Right lobe of liver (tissue), 6 donors: Measurements from ENCODE around the gene DCC. TPM values are rescaled to one million over a fixed set of nuclear protein-coding genes. Genes with fewer than 3 reads are reported as not detected.

Source experiments
- ATAC-seq, 4 donors: fragments of 200-7000 bp; cut with Tn5 transposase; one replicate each; pipeline ENCODE4 v1.9.1; 2020; ENCODE audit warnings: mild to moderate bottlenecking in 4 of 4, moderate library complexity in 4 of 4
- DNase-seq, 3 donors: peaks; one replicate each; pipeline ENCODE4 v3.0.0-alpha.2; 2020
- H3K27ac ChIP-seq, 3 donors: fragments of 200-600 bp; one replicate each; pipeline ENCODE4 v1.8.0; 2022
- H3K27me3 ChIP-seq, 2 donors: fragments of 200-600 bp; one replicate each; pipeline ENCODE4 v1.8.0; 2022
- H3K36me3 ChIP-seq, 4 donors: fragments of 200-600 bp; sonication (generic) in 1 of 4; one replicate each; pipeline versions ENCODE4 v1.5.1 to v1.8.0; 2017 to 2022; ENCODE audit warnings: control low read depth in 1 of 4
- H3K4me1 ChIP-seq, 4 donors: fragments of 200-600 bp; sonication (generic) in 1 of 4; one replicate each; pipeline versions ENCODE4 v1.5.1 to v1.8.0; 2017 to 2022; ENCODE audit warnings: control low read depth in 1 of 4
- H3K4me3 ChIP-seq, 3 donors: fragments of 200-600 bp; one replicate each; pipeline ENCODE4 v1.8.0; 2022
- H3K9me3 ChIP-seq, 4 donors: fragments of 200-600 bp; sonication (generic) in 1 of 4; one replicate each; pipeline versions ENCODE4 v1.5.1 to v1.8.0; 2017 to 2022; ENCODE audit warnings: control low read depth in 1 of 4
- CTCF ChIP-seq, 4 donors: fragments of 200-600 bp in 3 of 4; fragments of 450-650 bp in 1 of 4; IDR thresholded peaks; one replicate each; pipeline versions ENCODE4 v1.5.1 to v1.8.0; 2016 to 2022; ENCODE audit warnings: antibody characterized with exemption in 4 of 4, mild to moderate bottlenecking in 2 of 4
- POLR2A ChIP-seq: fragments of 450-650 bp; IDR thresholded peaks from one replicate; pipeline ENCODE4 v1.6.1; 2017; ENCODE audit warnings: antibody characterized with exemption, mild to moderate bottlenecking
- WGBS: methylation state at CpG from one replicate; pipeline ENCODE4 v1.1.6; 2018; ENCODE audit warnings: low coverage, low lambda C conversion rate; ENCODE audit not compliant: insufficient coverage; ENCODE audit errors: missing lambda C conversion rate; 5-methylcytosine and 5-hydroxymethylcytosine counted together
- intact Hi-C, 2 donors: fragments of 100-400 bp; cut with DNase I; formaldehyde crosslinking; loops; one replicate each; pipeline versions ENCODE4 v1.11.2 to v1.14.1; 2022
- total RNA-seq, 6 experiments: library from RNA; depleted of rRNA in 2 of 6; stranded (reverse); fragments of >200 nt in 2 of 6; fragmentation: NEBNext Ultra II Directional in 3 of 6; extraction: Animal tissue kit (Norgen Biotek cat#: 25700) in 3 of 6; gene quantifications; one replicate each; pipeline versions ENCODE4 v1.1.0 to v1.2.4, GENCODE V29; 2016 to 2023
- donor health status: DM: no; HTN: yes; CAD: no.
- donor health status: DM: no; HTN: no; CAD: no.
- donor health status: DM: no; HTN: no; CAD: no.
- donor health status: DM: no; HTN: yes; CAD: no.
- donor health status: DM: no; HTN: yes; CAD: no.

DCC gene
- total RNA-seq, 6 experiments from 2014 or later, result 0.06 TPM; not detected in 5

DNA sequence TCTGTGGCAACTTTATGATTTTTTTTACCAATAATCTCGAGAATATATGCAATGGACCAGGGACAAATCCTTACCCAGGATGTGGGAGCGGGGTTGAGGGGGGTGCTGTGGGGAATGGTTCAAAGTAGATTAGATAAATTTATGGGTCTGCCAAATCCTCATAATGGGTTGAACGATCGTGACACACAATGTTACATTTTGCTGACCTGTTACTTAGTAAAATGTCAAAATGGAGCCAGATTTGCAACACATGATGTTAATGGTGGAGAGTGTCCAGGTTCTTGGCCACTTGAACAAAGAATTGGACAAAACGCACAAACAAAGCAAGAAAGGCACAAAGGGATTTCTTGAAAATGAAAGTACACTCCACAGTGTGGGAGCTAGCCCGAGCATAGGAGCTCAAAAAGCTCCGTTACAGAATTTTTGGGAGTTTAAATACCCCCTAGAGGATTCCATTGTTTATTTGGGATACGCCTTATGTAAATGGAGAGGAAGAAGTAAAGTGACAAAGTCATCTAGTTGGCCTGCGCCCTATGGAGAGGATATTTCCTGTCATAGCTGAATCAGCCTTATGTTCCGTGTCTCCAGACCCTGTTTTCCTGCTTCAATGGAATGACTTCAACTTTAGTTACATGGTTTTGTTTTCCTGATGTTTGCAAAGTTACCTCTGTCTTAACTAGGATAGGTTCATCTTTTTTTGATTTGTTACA, 776.0 kb downstream of the DCC start:
- Histone ChIP-seq H3K4me3 (no peak overlapping the region), H3K9me3 (no peaks in the 10 kb centered on the region), H3K27me3 (no peaks in the 10 kb centered on the region), H3K36me3 (no peaks in the 10 kb centered on the region), H3K27ac (no peak overlapping the region), H3K4me1 (no peaks in the 10 kb centered on the region)
- intact Hi-C loops, result no loop called here
- no peak for ATAC-seq
- 48% methylated on average over 10 of the region's 10 CpGs for WGBS
- TF ChIP-seq POLR2A, result no peak
- TF ChIP-seq CTCF (IDR thresholded peaks at IDR 0.05), result no peak
- no peak for DNase-seq

DNA sequence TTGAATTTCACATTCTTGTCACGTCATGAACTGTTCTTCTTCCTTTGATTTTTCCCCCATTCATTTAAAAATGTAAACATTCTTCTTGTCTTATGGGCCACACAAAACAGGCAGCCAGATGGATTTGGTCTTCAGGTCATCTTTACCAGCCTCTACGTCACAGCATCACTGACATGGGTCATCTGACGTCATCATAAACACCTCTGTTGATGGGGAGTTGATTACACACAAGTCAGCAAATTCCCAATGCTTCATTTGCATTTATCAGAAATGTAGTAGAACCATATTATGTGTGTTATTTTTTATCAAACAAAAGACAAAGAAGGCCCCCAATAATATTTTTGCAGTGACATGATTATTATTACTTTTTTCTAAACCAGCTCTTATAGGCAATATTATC, 777.9 kb downstream of the DCC start:
- intact Hi-C loops, result no loop called here
- 43% methylated on average over 3 of the region's 3 CpGs for WGBS
- DNase-seq, result no peak
- H3K27ac ChIP-seq, result no peak overlapping the region
- no peaks in the 10 kb centered on the region for H3K9me3 ChIP-seq
- no peaks in the 10 kb centered on the region for H3K27me3 ChIP-seq
- no peak overlapping the region for H3K4me3 ChIP-seq
- ATAC-seq, result no peak
- TF ChIP-seq CTCF (IDR thresholded peaks at IDR 0.05) (no peak), POLR2A (no peak)
- H3K4me1 ChIP-seq, result no peaks in the 10 kb centered on the region
- H3K36me3 ChIP-seq, result no peaks in the 10 kb centered on the region

DNA sequence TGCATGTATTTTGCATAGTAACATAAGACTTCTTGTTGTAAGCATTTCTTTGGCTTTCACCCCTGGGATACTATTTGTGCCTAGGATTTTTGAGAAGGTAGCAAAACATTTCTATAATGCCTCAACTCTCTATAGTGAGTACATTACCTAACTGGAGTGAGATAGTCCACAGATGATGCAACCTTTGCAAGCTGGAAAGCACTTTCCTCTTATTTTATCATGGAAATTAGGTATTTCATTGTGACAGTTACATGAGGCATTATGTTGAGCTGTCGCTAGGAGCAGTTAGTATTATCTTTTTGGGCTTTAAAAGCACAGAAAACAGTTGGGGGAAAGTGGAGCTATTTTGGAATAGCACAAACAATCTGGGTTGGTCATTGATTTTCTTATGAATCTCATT, 786.2 kb downstream of the DCC start:
- Histone ChIP-seq H3K4me3 (no peak overlapping the region), H3K4me1 (no peaks in the 10 kb centered on the region), H3K36me3 (no peaks in the 10 kb centered on the region), H3K9me3 (no peaks in the 10 kb centered on the region), H3K27me3 (no peaks in the 10 kb centered on the region), H3K27ac (no peak overlapping the region)
- intact Hi-C loops, result no loop called here
- DNase-seq (no peak), ATAC-seq (no peak)
- WGBS, result 27% methylated on average over 1 of the region's 1 CpG
- no peak for TF ChIP-seq POLR2A
- no peak for TF ChIP-seq CTCF (IDR thresholded peaks at IDR 0.05)

DNA sequence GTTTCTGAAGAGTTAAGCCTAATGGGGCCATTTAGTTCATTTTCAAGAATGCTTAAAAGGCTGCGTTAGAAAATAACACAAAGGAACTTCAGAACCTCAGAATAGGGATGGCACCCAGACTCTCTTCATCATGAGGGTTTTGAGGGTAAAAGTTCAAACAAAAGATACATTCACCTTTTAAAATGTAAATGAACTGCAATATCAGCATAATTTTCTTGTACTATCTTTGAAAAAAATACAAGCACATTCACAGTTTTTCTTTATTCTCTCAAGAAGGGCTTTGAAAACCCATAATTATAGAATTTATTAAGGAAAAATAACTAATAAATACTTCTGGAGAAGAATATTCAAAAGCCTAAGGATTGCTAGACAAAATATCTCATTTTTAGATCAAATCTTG, 791.0 kb downstream of the DCC start:
- no peaks in the 10 kb centered on the region for H3K9me3 ChIP-seq
- no peaks in the 10 kb centered on the region for H3K27me3 ChIP-seq
- H3K4me1 ChIP-seq, result no peaks in the 10 kb centered on the region
- no peak for TF ChIP-seq CTCF (IDR thresholded peaks at IDR 0.05)
- TF ChIP-seq POLR2A, result no peak
- no peaks in the 10 kb centered on the region for H3K36me3 ChIP-seq
- no peak for ATAC-seq
- intact Hi-C loops, result no loop called here
- DNase-seq, result no peak
- no peak overlapping the region for H3K27ac ChIP-seq
- H3K4me3 ChIP-seq, result no peak overlapping the region
- 63% methylated on average over 1 of the region's 1 CpG for WGBS
